ENCODE data around the gene F8.
"Not testable (repeated sequence)": the region's sequence is repeated elsewhere in the genome, so short reads cannot be mapped to it uniquely, and the experiment has no call there.

Gene F8

DNA sequence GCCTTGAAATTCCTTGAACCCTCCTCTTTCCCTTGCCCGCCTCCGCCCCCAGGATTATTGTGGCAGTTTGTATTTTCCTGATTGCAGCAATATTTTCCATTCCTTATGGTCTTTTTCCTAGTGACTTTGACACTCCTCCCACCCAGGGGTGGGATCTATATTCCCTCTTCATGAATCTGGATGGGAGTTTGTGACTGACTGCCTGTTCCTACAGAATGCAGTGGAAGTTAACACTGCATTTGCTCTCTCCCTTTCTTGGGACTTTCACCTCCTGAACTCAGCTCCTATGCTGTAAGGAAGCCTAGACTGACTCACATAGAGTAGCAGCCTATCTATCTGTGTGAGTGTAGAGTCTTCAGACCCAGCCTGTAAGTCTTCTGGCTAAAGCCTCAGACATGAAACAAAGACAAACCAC is 6.4 kb upstream of the F8 start:
- DNase-seq (ENCODE audit: low spot score) = no peak

- no peak for DNase-seq (ENCODE audit: low spot score)
Observed at GRCh38 chrX:155028129-155028528, 5.6 kb upstream of the F8 start.

- DNase-seq (ENCODE audit: low spot score) = peak; percentile 29
Observed at GRCh38 chrX:155027509-155028066, 5.1 kb upstream of the F8 start.

- DNase-seq (ENCODE audit: low spot score) = peak; percentile 89
Observed at GRCh38 chrX:155026727-155027508, 4.4 kb upstream of the F8 start, which contains the start of gene FUNDC2. TSS of gene FUNDC2 (plus strand) at chrX:155026844. CDS start at chrX:155026939, 95 bp downstream.

- no peak for DNase-seq (ENCODE audit: low spot score)
Observed at GRCh38 chrX:155026420-155026726, 3.9 kb upstream of the F8 start.

DNA sequence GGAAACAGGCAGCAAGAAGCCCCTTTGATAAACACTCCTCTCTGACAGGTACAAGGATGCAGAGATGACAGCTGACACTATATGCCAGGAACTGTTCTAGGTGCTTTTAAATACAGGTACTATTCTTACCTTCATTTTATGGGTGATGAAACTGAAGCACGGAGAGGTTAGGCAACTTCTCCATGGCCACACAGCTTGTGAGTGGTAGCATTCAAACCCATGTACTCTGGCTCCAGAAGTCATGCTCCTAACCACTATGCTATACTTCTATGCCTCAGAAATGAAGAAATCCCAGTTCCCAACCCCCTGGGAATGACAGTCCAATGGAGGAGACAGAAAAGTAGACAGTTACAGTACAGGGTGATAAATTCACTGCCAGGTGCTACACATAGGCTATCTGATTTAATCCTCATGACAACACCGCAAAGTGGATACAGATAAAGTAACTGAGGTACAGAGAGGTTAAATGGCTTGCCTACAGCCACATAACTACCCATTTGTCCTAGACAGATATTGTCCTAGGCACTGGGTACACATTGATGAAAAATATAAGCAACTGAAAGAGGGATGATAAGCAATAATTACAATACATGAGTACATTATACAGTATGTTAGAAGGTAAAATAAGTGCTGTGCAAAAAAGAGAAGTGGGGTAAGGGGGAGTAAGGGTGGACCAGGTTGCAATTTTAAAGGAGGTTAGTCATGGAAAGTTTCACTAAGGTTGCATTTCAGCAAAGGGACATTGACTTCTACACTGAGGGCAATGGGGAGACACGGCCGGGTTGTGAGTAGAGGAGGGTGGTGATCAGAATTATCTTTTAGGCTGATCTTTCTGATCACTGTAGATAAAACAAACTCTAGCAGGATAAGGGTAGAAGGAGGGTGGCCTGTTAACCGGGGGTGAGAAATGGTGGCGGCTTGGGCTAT is 1.6 kb upstream of the F8 start:
- no peak for DNase-seq (ENCODE audit: low spot score)

DNA sequence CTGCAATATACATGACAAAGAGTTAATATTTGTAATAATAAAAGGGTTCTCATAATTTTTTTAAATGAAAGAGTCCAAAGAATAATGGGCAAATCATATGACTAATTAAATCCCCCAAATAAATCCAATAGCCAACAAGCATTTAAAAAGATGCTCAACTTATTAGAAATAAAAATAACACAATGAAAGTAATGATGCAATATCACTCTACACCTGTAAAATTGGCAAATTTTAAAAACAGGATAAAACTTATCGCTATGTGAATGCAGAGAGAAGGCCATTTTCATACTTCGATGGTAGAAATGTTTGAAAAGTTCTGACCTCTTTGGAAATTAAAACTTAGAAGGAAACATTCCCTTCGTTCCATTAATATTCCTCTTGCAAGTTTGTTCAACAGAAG is 1.9 kb downstream of the F8 start:
- DNase-seq (ENCODE audit: low spot score) = no peak

GRCh38 chrX:155009994-155010472 is 12.5 kb downstream of the F8 start:
- no peak for DNase-seq (ENCODE audit: low spot score)

DNA sequence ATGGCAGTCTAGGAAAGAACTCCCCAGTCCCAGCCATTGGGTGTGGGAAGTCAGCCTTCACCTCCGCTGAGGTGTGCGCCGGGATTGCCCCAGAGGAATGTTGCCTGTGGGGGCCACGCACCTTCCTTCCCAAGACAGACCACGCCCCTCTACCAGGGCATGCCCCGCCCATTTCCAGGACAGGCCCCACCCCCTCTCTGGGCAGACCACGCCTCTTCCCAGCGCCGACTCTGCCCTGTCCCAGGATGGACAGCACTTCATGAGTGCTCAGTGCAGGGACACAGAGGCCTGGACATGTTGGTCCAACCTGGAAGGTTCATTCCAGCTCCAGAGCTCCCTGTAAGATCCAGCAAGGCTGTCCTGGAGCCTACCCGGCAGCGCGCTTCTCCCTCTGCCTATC is 13.9 kb downstream of the F8 start:
- DNase-seq (ENCODE audit: low spot score) = not testable (repeated sequence)

DNA sequence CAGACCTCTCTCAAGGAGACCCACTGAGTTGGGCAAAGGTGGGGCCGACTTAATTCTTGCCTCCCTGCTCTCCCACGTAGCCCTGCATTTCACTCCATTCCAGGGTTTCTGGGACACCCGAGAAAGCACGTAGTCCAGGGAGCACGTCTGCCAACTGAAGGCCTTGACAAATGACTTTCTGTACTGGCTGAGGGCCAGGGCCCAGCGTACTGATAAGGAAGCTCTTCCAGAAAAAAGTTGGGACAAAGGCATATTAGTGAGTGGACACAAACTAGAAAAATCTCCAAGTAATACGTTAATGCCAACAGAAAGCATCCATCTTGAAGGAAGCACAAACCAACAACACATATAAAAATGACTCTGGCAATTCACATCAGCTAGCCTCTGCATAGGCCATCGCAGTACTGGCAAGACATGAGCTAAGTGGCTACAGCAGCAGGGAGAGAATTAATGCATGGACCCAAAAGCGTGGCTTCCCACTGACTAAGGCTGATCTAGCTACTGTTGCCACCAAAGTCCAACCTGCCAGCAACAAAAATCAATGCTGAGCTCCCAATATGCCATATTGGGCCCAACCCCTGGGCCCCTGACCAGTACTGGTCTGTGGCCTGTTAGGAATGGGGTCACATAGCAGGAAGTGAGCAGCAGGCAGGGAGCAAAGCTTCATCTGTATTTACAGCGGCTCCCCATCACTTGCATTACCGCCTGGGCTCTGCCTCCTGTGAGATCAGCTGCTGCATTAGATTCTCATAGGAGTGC is 15.4 kb downstream of the F8 start:
- not testable (repeated sequence) for DNase-seq (ENCODE audit: low spot score)

- not testable (repeated sequence) for DNase-seq (ENCODE audit: low spot score)
Observed at GRCh38 chrX:155006379-155006778, 16.1 kb downstream of the F8 start.

GRCh38 chrX:155005190-155005589 is 17.3 kb downstream of the F8 start:
- DNase-seq (ENCODE audit: low spot score) = no peak

DNA sequence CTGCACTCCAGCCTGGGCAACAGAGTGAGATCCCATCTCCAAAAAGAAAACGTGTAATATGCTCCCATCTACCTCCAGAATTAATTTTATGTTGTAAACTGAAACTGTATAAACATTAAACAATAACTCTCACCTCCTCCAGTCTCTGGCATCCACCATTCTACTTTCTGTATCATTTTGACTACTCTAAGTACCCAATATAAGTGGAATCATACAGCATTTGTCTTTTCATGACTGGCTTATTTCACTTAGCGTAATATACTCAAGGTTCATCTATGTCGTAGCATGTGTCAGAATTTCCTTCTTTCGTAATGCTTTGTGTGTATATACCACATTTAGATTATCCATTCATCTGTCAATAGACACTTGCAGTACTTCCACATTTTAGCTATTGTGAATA is 20.6 kb downstream of the F8 start:
- DNase-seq (ENCODE audit: low spot score) = no peak

DNA sequence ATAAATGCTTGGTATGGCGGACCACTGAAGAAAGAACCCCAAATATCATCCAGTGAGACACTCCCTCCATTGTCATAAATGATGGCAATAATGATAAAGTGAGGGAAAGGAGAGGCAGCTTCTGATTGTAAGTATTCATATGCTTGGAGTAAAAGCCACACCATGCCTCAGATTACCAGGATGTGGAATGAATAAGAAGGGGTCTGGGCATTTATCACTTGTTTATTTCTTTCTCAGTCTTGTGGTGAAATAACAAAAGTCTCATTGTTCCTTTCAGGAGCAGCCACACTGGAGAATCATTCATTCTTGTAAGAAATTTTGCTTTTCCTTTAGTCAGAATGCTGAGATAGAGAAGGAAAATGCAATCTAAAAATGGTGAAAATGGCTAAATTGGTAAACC is 21.7 kb downstream of the F8 start:
- DNase-seq (ENCODE audit: low spot score) = no peak

DNA sequence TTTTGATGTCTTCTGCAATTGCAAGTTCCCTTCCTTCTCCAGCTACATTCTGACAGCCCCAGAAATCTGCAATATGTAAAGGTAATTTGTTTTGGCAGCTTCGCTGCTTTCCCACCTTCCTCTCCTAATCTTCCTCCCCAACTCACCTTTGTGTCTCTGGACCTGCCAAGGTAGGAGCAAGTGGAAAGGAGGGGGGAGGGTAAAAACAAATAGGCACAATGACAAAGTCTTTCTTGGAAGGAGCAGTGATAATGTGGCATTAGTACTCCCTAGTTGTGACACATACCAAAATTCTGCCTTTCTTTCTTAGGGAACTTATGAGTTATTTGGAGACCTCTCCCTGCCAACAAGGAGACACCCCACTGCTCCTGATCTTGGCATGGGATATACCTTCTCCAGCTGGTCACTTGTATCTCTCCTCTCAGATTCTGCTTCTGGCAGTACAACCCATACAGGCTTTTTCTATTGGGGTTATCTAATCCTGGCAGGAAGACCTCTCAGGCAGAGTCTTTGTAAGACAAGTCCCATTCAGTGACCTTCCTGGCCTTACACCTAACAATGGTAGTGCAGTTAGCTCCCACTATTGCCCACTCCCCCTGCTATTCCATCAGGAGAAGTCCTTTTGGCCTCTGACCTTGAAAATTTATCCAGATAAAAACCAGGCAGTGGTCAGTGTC is 24.2 kb downstream of the F8 start:
- DNase-seq (ENCODE audit: low spot score) = no peak

- DNase-seq (ENCODE audit: low spot score) = no peak
Observed at GRCh38 chrX:154991476-154991875, 31.0 kb downstream of the F8 start.

GRCh38 chrX:154991039-154991438 is 31.5 kb downstream of the F8 start:
- DNase-seq (ENCODE audit: low spot score) = no peak

DNA sequence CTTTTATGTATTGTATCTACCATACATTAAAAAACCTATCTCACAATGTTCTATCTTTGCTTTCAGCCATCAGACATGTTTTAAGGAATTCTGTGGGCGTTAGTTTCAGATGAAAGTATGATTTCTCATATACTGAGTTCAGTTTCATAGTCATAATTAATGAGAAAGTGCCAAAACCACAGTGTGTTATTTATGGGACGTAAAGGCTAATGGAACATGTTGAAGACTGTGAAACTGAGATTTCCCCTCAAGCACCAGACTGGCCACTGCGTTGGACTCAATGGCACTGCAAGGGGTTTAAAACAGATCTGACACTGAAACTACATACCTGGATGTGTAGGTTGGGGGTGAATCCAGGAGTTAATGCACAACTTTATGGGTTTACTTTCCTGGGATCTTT is 32.0 kb downstream of the F8 start:
- DNase-seq (ENCODE audit: low spot score) = no peak

DNA sequence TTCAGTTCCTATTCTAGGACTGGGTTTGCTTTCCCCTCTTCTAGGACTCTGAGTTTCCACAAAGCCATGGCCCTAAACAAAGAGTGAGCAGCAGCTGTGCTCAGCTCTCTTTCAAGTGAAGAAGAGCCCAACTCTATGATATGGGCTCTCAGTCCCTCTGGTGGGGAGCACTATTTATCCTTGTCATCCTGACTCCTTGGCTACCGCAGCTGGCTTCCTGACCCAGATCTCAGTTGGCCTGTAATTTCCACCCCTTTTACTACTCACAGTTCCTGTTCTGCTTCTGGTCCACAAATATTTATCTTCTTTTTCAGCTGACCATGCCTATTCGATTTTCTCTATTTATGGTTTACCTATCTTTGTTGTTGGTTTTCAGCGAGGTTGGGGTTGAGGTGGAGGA is 33.8 kb downstream of the F8 start:
- no peak for DNase-seq (ENCODE audit: low spot score)

GRCh38 chrX:154987940-154988339 is 34.6 kb downstream of the F8 start:
- no peak for DNase-seq (ENCODE audit: low spot score)

DNA sequence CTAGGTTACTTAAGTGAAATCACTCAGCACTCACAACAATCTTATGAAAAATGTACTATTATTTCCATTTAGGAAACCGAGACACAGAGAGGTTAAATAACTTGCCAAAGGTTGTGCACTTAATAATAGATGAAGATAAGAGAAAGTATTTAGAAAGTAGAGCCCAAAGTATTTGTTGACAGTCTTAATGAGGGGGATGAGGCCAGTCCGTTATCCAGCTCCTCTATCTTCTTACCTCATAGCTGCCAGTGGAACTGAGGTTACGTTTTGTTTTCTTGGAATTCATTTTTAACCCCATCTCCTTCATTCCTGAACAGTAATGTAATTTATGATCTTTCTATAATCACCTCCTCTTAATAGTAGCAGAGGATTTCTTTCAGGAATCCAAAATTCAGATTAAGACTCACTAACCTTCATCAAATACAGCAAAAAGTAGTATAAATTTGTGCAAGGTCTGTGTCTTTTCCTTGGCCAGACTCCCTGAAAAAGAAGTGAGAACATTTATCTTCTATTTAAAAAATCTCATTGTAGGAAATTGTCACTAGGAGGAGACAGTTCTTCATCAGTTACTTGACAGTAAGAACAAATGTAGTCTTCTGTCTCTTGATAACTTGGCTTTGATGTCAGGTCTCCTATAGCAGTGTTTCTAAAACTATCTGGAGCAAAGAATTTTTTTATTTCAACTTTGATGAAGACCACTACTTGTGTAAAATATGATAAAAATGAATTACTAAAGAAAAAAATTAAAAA is 35.5 kb downstream of the F8 start:
- peak; percentile 12 for DNase-seq (ENCODE audit: low spot score)

Data from globus pallidus (tissue), 1 donor.